IMR-90 (cell line): ENCODE measurements around the gene FAT1. TPM values are rescaled to one million over a fixed set of nuclear protein-coding genes. Genes with fewer than 3 reads are reported as not detected.

Experiments used
- ATAC-seq: fragments of 200-7000 bp; cut with Tn5 transposase; 2 replicates; pipeline ENCODE4 v1.9.1; 2020; ENCODE audit warnings: low read depth, mild to moderate bottlenecking, moderate library complexity
- BruUV-seq: library from RNA; stranded (reverse); fragments of 400-500 nt; replicated peaks from 2 replicates; lab custom pipeline; 2021; lab: Mats Ljungman, UMichigan
- CTCF ChIA-PET: fragments of 300-600 bp; formaldehyde crosslinking; extraction: SDS; loops from one replicate; lab custom pipeline; 2021; ENCODE audit warnings: antibody characterized with exemption; lab: Yijun Ruan, JAX
- POLR2A ChIA-PET: fragments of 300-600 bp; sonication (Branson Sonifier 250); formaldehyde crosslinking; loops from one replicate; lab custom pipeline; 2022; ENCODE audit warnings: antibody characterized with exemption; ENCODE audit not compliant: unreplicated experiment; lab: Charles Lee
- DNase-seq: peaks from one replicate; pipeline ENCODE4 v3.0.0; 2013
- H2AFZ ChIP-seq: replicated peaks from 2 replicates; pipeline ENCODE3; 2013; ENCODE audit warnings: low read length, mild to moderate bottlenecking; ENCODE audit not compliant: poor library complexity
- H2AK5ac ChIP-seq: 2 replicates; pipeline ENCODE4 v1.6.1; 2013; ENCODE audit warnings: low read depth, low read length, inconsistent platforms
- H2AK9ac ChIP-seq: replicated peaks from 2 replicates; pipeline ENCODE3; 2013; ENCODE audit warnings: mild to moderate bottlenecking, low read depth, low read length, moderate library complexity; ENCODE audit not compliant: poor library complexity
- H2BK120ac ChIP-seq: 2 replicates; pipeline ENCODE4 v1.6.1; 2013; ENCODE audit warnings: low read depth, low read length, inconsistent platforms
- H2BK15ac ChIP-seq: 3 replicates; pipeline ENCODE4 v1.6.1; 2013; ENCODE audit warnings: low read depth, low read length, inconsistent platforms
- H2BK20ac ChIP-seq: 2 replicates; pipeline ENCODE4 v1.6.1; 2013; ENCODE audit warnings: low read depth, mild to moderate bottlenecking, inconsistent platforms, low read length, moderate library complexity
- H2BK5ac ChIP-seq: 2 replicates; pipeline ENCODE4 v1.6.1; 2013; ENCODE audit warnings: mild to moderate bottlenecking, low read depth, low read length, inconsistent platforms; ENCODE audit not compliant: poor library complexity, severe bottlenecking
- H3K14ac ChIP-seq: replicated peaks from 2 replicates; pipeline ENCODE4 v1.6.1; 2013; ENCODE audit warnings: low read depth, low read length, inconsistent platforms
- H3K18ac ChIP-seq: 2 replicates; pipeline ENCODE4 v1.6.1; 2013; ENCODE audit warnings: low read depth, low read length, control low read depth
- H3K23ac ChIP-seq: 2 replicates; pipeline ENCODE4 v1.6.1; 2013; ENCODE audit warnings: low read depth, low read length, inconsistent platforms
- H3K27ac ChIP-seq: 2 replicates; pipeline ENCODE4 v1.5.1; 2013; ENCODE audit warnings: mild to moderate bottlenecking, control low read depth, low read length; ENCODE audit not compliant: insufficient read depth
- H3K27me3 ChIP-seq: 2 replicates; pipeline ENCODE4 v1.6.1; 2013; ENCODE audit warnings: low read length; ENCODE audit not compliant: control insufficient read depth, insufficient read depth
- H3K36me3 ChIP-seq: 2 replicates; pipeline ENCODE4 v1.6.1; 2013; ENCODE audit warnings: low read length, mixed read lengths; ENCODE audit not compliant: control insufficient read depth, insufficient read depth
- H3K4ac ChIP-seq: 2 replicates; pipeline ENCODE4 v1.6.1; 2013; ENCODE audit warnings: low read depth, low read length, inconsistent platforms
- H3K4me1 ChIP-seq: 2 replicates; pipeline ENCODE4 v1.6.1; 2013; ENCODE audit warnings: low read length, mixed read lengths; ENCODE audit not compliant: control insufficient read depth, insufficient read depth
- H3K4me2 ChIP-seq: 2 replicates; pipeline ENCODE4 v1.6.1; 2013; ENCODE audit warnings: low read depth, mild to moderate bottlenecking, control low read depth, low read length, moderate library complexity
- H3K4me3 ChIP-seq: 2 replicates; pipeline ENCODE4 v1.5.1; 2013; ENCODE audit warnings: low read depth, mild to moderate bottlenecking, control low read depth, low read length, moderate library complexity; ENCODE audit not compliant: insufficient read depth
- H3K56ac ChIP-seq: 2 replicates; pipeline ENCODE4 v1.6.1; 2013; ENCODE audit warnings: low read length, inconsistent platforms; ENCODE audit not compliant: insufficient read depth; ENCODE audit errors: extremely low read depth
- H3K79me1 ChIP-seq, 2 experiments: 2 replicates each; pipeline ENCODE4 v1.6.1; 2013; ENCODE audit warnings: low read length in 2 of 2, inconsistent platforms in 1 of 2, low read depth in 1 of 2
- H3K9ac ChIP-seq: 2 replicates; pipeline ENCODE4 v1.6.1; 2013; ENCODE audit warnings: low read depth, low read length, control low read depth
- H3K9me1 ChIP-seq: 2 replicates; pipeline ENCODE4 v1.6.1; 2013; ENCODE audit warnings: low read length, inconsistent platforms; ENCODE audit not compliant: insufficient read depth
- H3K9me3 ChIP-seq: 2 replicates; pipeline ENCODE4 v1.6.1; 2013; ENCODE audit warnings: low read length; ENCODE audit not compliant: control insufficient read depth, insufficient read depth
- H4K20me1 ChIP-seq: 2 replicates; pipeline ENCODE4 v1.6.1; 2013; ENCODE audit warnings: low read length, inconsistent platforms; ENCODE audit not compliant: insufficient read depth
- H4K5ac ChIP-seq: 2 replicates; pipeline ENCODE4 v1.6.1; 2013; ENCODE audit warnings: mild to moderate bottlenecking, low read depth, low read length, control low read depth
- H4K8ac ChIP-seq, 2 experiments: 2 replicates each; pipeline ENCODE4 v1.6.1; 2013; ENCODE audit warnings: low read depth in 2 of 2, low read length in 2 of 2, control low read depth in 1 of 2, inconsistent platforms in 1 of 2
- H4K91ac ChIP-seq: 2 replicates; pipeline ENCODE4 v1.6.1; 2013; ENCODE audit warnings: low read depth, low read length, inconsistent platforms; ENCODE audit not compliant: insufficient read depth
- FOS ChIP-seq: fragments of 150-350 bp; IDR thresholded peaks from 2 replicates; pipeline ENCODE4 v1.6.1; 2016; ENCODE audit warnings: low read depth, low read length
- MAZ ChIP-seq: IDR thresholded peaks from 2 replicates; pipeline ENCODE4 v1.6.1; 2012; ENCODE audit warnings: low read depth, mild to moderate bottlenecking, low read length, improper control_type of control experiment, moderate library complexity, borderline replicate concordance
- NFE2L2 ChIP-seq: fragments of 150-350 bp; IDR thresholded peaks from 2 replicates; pipeline ENCODE4 v1.6.1; 2016; ENCODE audit warnings: low read depth, mild to moderate bottlenecking, low read length
- POLR2A ChIP-seq: IDR thresholded peaks from 2 replicates; pipeline ENCODE4 v1.6.1; 2012; ENCODE audit warnings: mild to moderate bottlenecking, low read depth, low read length
- RAD21 ChIP-seq: IDR thresholded peaks from 2 replicates; pipeline ENCODE4 v1.6.1; 2012; ENCODE audit warnings: low read length, improper control_type of control experiment
- RFX5 ChIP-seq: IDR thresholded peaks from 2 replicates; pipeline ENCODE4 v1.8.0; 2012; ENCODE audit warnings: low read depth, mild to moderate bottlenecking, low read length, moderate library complexity
- USF2 ChIP-seq: fragments of 150-350 bp; IDR thresholded peaks from 2 replicates; pipeline ENCODE4 v1.6.1; 2017; ENCODE audit warnings: mild to moderate bottlenecking, antibody characterized with exemption, low read length, low read depth
- WGBS, 2 experiments: methylation state at CpG; one replicate each; pipeline versions ENCODE4 v1.1.5 to v1.1.7; 2013; ENCODE audit warnings: missing lambda C conversion rate in 2 of 2; ENCODE audit not compliant: insufficient read length in 1 of 2; ENCODE audit errors: extremely low coverage in 2 of 2; 5-methylcytosine and 5-hydroxymethylcytosine counted together
- dilution Hi-C: fragments of 300-500 bp; cut with HindIII; formaldehyde crosslinking; loops from one replicate; pipeline ENCODE4 v1.14.3; 2018; ENCODE audit warnings: low sequenced_read_pairs; ENCODE audit not compliant: unreplicated experiment
- in situ Hi-C: fragments of 300-500 bp; cut with MboI; formaldehyde crosslinking; loops from 3 replicates; pipeline ENCODE4 v1.14.3; 2019; ENCODE audit warnings: low sequenced_read_pairs, inconsistent platforms, mixed read lengths
- intact Hi-C: fragments of 100-400 bp; cut with micrococcal nuclease; formaldehyde crosslinking; loops from 2 replicates; pipeline ENCODE4 v1.10.0; 2022
- polyA plus RNA-seq, 3 experiments: library from polyadenylated mRNA; depleted of rRNA; stranded (reverse); fragments of >200 nt; gene quantifications; 2 replicates each; pipeline ENCODE4 v1.2.3, GENCODE V29; 2012; ENCODE audit warnings: low replicate concordance in 1 of 3
- total RNA-seq: library from RNA; depleted of rRNA; stranded (reverse); fragments of >200 nt; gene quantifications from 2 replicates; pipeline ENCODE4 v1.2.3, GENCODE V29; 2012

FAT1 gene
- total and polyA plus RNA-seq, 2 of the 4 experiments (the other 2 are of a cell fraction), result 156 to 519 TPM

GRCh38 chr4:186736466-186736865 lies 12.8 kb upstream of the FAT1 start:
- Histone ChIP-seq H3K14ac (no peak overlapping the region), H3K4ac (peak overlapping the region; percentile 55), H2AK9ac (no peak overlapping the region), H2BK20ac (no peak overlapping the region; the same call in 1 of the 2 replicates), H4K91ac (no peak overlapping the region), H2BK15ac (peak overlapping the region; percentile 39; the same call in 1 of the 3 replicates), H4K5ac (no peak overlapping the region), H3K9me1 (peaks cover 9% of the 10 kb centered on the region), H3K4me2 (no peak overlapping the region), H3K23ac (no peak overlapping the region), H3K79me1 (no peaks in the 10 kb centered on the region), H4K8ac (0 out of 4 replicates have a peak overlapping the region, but pooled peaks of 1 of the 2 experiments have one; percentile 10), H3K9ac (no peak overlapping the region), H2AK5ac (no peak overlapping the region), H2BK5ac (peak overlapping the region; percentile 33), H3K4me1 (peaks cover 2% of the 10 kb centered on the region; the same call in 1 of the 2 replicates), H3K56ac (no peak overlapping the region), H4K20me1 (no peaks in the 10 kb centered on the region), H2BK120ac (peak overlapping the region; percentile 2), H3K9me3 (no peaks in the 10 kb centered on the region), H3K27me3 (no peaks in the 10 kb centered on the region), H2AFZ (no peak overlapping the region), H3K18ac (no peak overlapping the region), H3K4me3 (no peak overlapping the region), H3K27ac (no peak overlapping the region), H3K36me3 (no peaks in the 10 kb centered on the region)
- dilution Hi-C loops, result no loop called here
- no peak for TF ChIP-seq RAD21
- TF ChIP-seq MAZ, result no peak
- TF ChIP-seq POLR2A, result no peak
- no peak for TF ChIP-seq NFE2L2
- no peak for TF ChIP-seq FOS
- TF ChIP-seq RFX5, result no peak
- TF ChIP-seq USF2, result no peak
- DNase-seq, result no peak
- intact Hi-C loops, result no loop called here
- WGBS, 2 experiments, result 80% methylated on average over 1 of the region's 6 CpGs; no CpG with 5 or more reads in 1 of the 2 experiments
- POLR2A ChIA-PET, result no interaction called here
- ATAC-seq, result no peak
- in situ Hi-C loops, result loop anchor here (25.0 kb wide), 1 partner anchor 201 kb away; no protein-coding TSS in a partner anchor
- CTCF ChIA-PET, result no interaction called here
- no TSS peak for BruUV-seq
